GM12872 (cell line): ENCODE results near the gene MACF1.

Source experiments
- TF ChIP-seq, protein P1 (sequence below): IDR thresholded peaks from 3 replicates; pipeline ENCODE4 v1.5.1; 2011; ENCODE audit warnings: low read depth, mild to moderate bottlenecking, low read length, moderate library complexity; ENCODE audit not compliant: insufficient read depth

The MACF1 gene

DNA sequence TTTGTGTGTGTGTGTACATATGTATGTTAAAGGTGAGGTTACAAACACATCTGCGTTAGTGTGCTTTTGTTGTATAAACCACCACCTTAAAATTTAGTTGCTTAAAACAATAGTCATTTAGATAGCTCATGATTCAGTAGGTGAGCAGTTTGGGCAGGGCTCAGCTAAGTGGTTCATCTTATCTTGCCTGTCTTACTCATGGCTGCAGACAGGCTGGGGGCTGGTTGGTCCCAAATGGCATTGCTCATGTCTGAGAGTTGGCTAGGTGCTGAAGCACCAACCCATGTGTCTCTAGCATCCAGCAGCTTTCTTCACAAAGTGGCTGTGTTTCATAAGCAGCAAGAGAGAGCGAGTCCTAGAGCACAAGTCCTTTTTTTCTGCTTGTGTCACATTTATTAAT lies 91.4 kb downstream of the MACF1 start:
- TF ChIP-seq, protein P1, sequence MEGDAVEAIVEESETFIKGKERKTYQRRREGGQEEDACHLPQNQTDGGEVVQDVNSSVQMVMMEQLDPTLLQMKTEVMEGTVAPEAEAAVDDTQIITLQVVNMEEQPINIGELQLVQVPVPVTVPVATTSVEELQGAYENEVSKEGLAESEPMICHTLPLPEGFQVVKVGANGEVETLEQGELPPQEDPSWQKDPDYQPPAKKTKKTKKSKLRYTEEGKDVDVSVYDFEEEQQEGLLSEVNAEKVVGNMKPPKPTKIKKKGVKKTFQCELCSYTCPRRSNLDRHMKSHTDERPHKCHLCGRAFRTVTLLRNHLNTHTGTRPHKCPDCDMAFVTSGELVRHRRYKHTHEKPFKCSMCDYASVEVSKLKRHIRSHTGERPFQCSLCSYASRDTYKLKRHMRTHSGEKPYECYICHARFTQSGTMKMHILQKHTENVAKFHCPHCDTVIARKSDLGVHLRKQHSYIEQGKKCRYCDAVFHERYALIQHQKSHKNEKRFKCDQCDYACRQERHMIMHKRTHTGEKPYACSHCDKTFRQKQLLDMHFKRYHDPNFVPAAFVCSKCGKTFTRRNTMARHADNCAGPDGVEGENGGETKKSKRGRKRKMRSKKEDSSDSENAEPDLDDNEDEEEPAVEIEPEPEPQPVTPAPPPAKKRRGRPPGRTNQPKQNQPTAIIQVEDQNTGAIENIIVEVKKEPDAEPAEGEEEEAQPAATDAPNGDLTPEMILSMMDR: no peak

DNA sequence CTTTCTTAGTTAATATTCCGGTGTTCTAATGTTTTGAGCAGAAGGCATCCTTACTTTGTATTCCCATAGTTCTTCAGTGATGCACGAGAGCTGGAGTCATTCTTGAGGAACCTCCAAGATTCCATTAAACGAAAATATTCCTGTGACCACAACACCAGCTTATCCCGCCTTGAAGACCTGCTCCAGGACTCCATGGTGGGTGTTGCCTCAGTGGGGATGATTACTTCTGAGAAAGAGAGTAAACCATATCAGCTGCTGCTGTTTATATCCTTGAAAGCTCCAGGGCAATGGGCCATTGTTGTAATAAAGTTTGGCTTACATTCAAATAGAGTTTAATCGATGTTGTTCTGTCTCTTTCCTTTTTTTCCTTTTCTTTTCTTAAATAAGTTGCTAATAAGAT lies 93.1 kb downstream of the MACF1 start:
- TF ChIP-seq, protein P1: no peak

DNA sequence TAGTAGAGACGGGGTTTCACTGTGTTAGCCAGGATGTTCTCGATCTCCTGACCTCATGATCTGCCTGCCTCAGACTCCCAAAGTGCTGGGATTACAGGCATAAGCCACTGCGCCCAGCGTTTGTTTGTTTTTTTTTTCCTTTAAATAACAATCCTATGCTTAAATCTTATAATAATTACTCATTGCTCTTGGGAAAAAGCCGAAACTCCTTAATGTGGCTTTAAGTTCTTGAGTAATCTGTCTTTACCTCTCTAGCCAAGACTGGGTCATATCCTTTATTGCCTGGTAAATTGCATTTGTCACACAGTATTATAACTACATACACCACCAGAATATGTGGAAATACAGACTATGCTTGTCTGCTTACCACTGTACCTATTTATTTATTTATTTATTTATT lies 97.1 kb downstream of the MACF1 start:
- TF ChIP-seq, protein P1: no peak

DNA sequence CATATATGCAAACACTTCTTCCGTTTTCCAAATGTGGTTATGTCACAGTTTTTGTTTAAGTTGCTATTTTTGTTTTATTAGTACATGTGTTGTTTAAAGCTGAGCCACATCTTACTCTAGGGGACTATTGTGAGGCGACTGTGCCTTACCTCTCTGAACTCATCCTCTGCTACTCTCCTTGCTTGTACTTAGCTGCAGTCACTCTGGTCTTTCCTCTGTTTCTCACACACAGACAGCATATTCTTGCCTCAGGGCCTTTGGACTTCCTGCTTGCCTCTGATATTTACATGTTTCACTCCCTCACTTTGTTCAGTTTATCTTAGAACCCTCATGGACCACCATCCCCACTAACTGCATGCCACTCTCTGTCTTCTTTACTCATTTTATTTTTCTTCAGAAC lies 101.1 kb downstream of the MACF1 start:
- TF ChIP-seq, protein P1: no peak

DNA sequence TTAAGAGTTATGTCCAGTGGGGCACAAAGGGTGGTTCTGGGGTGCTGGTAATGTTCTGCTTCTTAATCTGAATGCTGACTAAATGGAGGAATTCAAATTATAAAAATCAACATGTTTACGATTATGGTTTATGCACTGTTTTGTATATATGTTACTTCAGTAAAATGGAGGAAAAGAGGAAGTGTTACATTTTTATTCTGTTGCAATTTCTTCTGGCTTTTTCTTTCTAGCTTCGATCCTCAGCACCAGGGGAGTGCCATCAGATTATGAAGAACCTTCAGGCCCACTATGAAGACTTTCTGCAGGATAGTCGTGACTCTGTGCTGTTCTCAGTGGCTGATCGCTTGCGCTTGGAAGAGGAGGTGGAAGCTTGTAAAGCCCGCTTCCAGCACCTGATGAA lies 105.5 kb downstream of the MACF1 start:
- TF ChIP-seq, protein P1: no peak

DNA sequence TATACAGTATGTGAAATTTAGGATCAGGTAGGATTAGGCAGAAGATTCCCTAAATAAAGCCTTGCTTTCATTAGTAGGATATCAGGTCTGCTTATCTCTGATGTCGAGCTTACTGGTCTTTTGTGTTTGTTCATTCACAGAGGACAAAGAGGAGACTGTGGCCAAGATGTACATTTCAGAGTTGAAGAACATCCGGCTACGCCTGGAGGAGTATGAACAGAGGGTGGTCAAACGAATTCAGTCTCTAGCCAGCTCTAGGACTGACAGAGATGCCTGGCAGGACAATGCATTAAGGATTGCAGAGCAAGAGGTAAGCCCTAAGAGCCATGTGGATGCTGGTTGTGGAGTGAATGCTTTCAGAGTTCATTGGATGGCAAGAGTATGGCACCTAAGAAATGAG lies 106.2 kb downstream of the MACF1 start:
- TF ChIP-seq, protein P1: no peak

DNA sequence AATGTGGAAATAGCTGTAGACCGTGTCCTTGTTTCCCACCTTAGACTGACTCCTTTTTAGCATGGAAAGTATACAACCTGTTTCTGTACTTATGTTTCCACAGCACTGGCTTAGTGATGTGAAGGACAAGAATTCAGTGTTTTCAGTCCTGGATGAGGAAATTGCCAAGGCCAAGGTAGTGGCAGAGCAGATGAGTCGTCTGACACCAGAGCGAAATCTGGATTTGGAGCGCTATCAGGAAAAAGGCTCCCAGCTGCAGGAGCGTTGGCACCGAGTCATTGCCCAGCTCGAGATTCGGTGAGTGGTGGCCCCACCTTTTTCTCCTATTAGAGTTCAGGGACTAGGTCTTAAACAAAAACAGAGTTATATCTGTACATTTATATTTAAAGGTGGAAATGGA lies 112.6 kb downstream of the MACF1 start:
- TF ChIP-seq, protein P1: no peak

DNA sequence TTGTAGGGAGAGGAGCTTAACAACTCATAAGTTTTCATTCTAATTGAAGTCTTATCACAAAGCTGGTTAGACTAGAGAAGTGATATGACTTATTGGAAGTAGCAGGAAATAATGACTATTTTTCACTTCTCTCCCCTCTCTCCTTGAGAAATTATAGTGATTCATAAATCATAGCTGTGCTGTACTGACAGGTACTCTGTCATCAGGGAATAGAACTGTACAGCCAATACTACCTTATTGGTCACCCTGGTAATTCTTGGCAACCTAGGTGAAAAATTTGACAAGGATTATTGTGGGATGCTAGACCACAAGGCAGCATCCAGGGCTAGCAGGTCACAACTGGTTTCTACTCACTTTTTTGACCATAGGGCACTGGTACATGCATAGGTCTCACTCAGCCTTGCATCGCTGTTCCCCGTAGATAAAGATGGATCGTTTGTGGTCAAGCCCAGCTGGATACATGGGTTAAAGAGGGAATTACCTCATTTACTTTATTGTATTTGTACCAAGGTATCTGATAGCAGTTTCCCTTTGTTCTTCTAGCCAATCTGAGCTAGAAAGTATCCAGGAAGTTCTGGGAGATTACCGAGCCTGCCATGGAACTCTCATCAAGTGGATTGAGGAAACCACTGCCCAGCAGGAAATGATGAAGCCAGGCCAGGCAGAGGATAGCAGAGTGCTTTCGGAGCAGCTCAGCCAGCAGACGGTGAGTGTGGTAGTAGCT lies 113.6 kb downstream of the MACF1 start:
- TF ChIP-seq, protein P1: no peak
